Tibial nerve (tissue), 4 donors: Measurements from ENCODE around the gene ADGRL1. TPM values are rescaled to one million over a fixed set of nuclear protein-coding genes. Genes with fewer than 3 reads are reported as not detected.
A peak's percentile ranks its signal among the peaks of the same experiment; 100 is the strongest.

Experiments used
- DNase-seq, 2 donors: peaks; one replicate each; pipeline ENCODE4 v3.0.0-alpha.2; 2019; ENCODE audit warnings: low spot score in 2 of 2
- H3K27ac ChIP-seq, 4 donors: fragments of 200-600 bp; sonication (generic) in 3 of 4; one replicate each; pipeline ENCODE4 v1.5.1; 2017 to 2019; ENCODE audit warnings: mild to moderate bottlenecking in 1 of 4
- H3K27me3 ChIP-seq, 2 donors: fragments of 200-600 bp; sonication (generic) in 1 of 2; one replicate each; pipeline versions ENCODE4 v1.5.1 to v1.6.0; 2017 to 2019
- H3K36me3 ChIP-seq, 3 donors: fragments of 200-600 bp; sonication (generic); one replicate each; pipeline ENCODE4 v1.5.1; 2018 to 2019
- H3K4me1 ChIP-seq, 4 donors: fragments of 200-600 bp; sonication (generic) in 3 of 4; one replicate each; pipeline ENCODE4 v1.5.1; 2017 to 2019
- H3K4me3 ChIP-seq, 4 donors: fragments of 200-600 bp; sonication (generic) in 3 of 4; one replicate each; pipeline ENCODE4 v1.5.1; 2017 to 2019; ENCODE audit warnings: mild to moderate bottlenecking in 1 of 4, moderate library complexity in 1 of 4
- H3K9me3 ChIP-seq, 4 donors: fragments of 200-600 bp; sonication (generic) in 3 of 4; one replicate each; pipeline ENCODE4 v1.5.1; 2017 to 2019
- CTCF ChIP-seq, 5 experiments: fragments of 200-600 bp in 3 of 5; fragments of 450-650 bp in 2 of 5; sonication (generic) in 3 of 5; IDR thresholded peaks; one replicate each; pipeline ENCODE4 v1.5.1; 2016 to 2019; ENCODE audit warnings: antibody characterized with exemption in 5 of 5, mild to moderate bottlenecking in 3 of 5, moderate library complexity in 2 of 5
- EP300 ChIP-seq, 2 donors: sonication (generic); formaldehyde crosslinking; IDR thresholded peaks; one replicate each; pipeline ENCODE4 v1.6.1; 2017; ENCODE audit warnings: antibody characterized with exemption in 2 of 2, mild to moderate bottlenecking in 1 of 2
- POLR2A ChIP-seq, 2 donors: fragments of 450-650 bp; IDR thresholded peaks; one replicate each; pipeline ENCODE4 v1.6.1; 2017; ENCODE audit warnings: antibody characterized with exemption in 2 of 2, mild to moderate bottlenecking in 2 of 2, moderate library complexity in 2 of 2
- WGBS, 2 donors: methylation state at CpG; one replicate each; pipeline ENCODE4 v1.1.5; 2018; 5-methylcytosine and 5-hydroxymethylcytosine counted together
- total RNA-seq, 4 donors: library from RNA; depleted of rRNA; stranded (reverse); fragments of >200 nt; gene quantifications; one replicate each; pipeline ENCODE4 v1.1.0, GENCODE V29; 2016

Gene ADGRL1
- total RNA-seq, 4 donors from 2014 or later = 8.0 to 17.5 (median 11.2) TPM

DNA sequence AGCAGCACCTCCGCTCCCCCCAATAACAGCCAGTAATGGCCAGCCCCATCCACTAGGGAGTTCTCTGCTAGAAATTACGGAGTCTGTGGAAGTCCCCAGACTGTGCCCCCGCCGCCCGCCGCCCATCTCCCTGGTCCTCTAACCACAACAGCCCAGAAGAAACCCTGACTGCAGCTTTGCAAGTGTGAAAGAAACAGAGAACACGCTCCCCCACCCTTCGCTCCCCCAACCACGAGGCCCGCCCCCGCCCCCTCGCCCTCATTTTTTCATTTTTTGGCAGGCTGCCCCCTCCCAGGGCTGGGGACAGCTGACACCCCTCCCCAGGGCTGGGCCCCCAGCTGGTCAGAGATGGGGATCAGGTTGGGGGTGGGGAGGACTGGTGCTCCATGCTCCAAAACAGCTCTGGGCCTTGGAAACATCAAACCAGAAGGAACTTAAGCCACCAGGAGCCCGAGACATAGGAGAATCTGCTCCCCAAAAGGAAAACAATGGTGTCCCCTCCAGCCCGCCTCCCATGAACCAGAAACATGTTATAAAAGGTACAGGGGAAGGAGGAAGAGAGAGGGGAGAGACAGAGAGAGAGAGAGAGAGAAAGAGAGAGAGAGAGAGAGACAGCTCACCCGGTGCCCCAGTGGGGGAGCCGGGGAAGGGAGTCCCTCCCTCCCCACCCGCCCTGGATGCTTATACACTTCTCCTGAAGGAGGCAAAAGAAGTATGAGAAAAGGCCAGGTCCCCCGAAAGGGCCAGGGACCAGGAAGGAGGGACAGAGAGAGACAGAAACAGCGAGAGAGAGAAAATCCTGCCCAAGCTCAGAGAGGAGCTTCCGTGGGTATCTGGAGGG, 39.8 kb downstream of the ADGRL1 start:
- peaks cover 0 to 36% (median 0%) of the 10 kb centered on the region in 3 donors for H3K36me3 ChIP-seq
- TF ChIP-seq CTCF (IDR thresholded peaks at IDR 0.05) (no peak), EP300 (IDR thresholded peaks at IDR 0.05) (no peak), POLR2A (IDR thresholded peaks at IDR 0.05) (no peak)
- H3K4me1 ChIP-seq = peaks cover 0 to 27% (median 14%) of the 10 kb centered on the region in 4 donors
- no peaks in the 10 kb centered on the region for H3K27me3 ChIP-seq
- 54 to 56% methylated on average over 20 of the region's 20 CpGs for WGBS, 2 donors
- no peak for DNase-seq
- no peak overlapping the region for H3K27ac ChIP-seq
- no peaks in the 10 kb centered on the region for H3K9me3 ChIP-seq
- H3K4me3 ChIP-seq = peak overlapping the region in 1 of 4 donors; percentile 4

- Histone ChIP-seq H3K27me3 (no peaks in the 10 kb centered on the region), H3K36me3 (peaks cover 0 to 23% (median 0%) of the 10 kb centered on the region in 3 donors), H3K9me3 (no peaks in the 10 kb centered on the region), H3K27ac (no peak overlapping the region), H3K4me3 (no peak overlapping the region), H3K4me1 (peaks cover 0 to 27% (median 14%) of the 10 kb centered on the region in 4 donors)
- no peak for DNase-seq
- 72 to 83% methylated on average over 15 to 16 of the region's 16 CpGs for WGBS, 2 donors
- TF ChIP-seq EP300 (IDR thresholded peaks at IDR 0.05) (no peak), CTCF (IDR thresholded peaks at IDR 0.05) (no peak), POLR2A (IDR thresholded peaks at IDR 0.05) (no peak)
These were observed 41.1 kb downstream of the ADGRL1 start for GRCh38 chr19:14164724-14165493.

- Histone ChIP-seq H3K4me1 (peaks cover 0 to 27% (median 14%) of the 10 kb centered on the region in 4 donors), H3K36me3 (peaks cover 0 to 24% (median 0%) of the 10 kb centered on the region in 3 donors), H3K27me3 (no peaks in the 10 kb centered on the region), H3K4me3 (no peak overlapping the region), H3K27ac (no peak overlapping the region), H3K9me3 (no peaks in the 10 kb centered on the region)
- 60 to 65% methylated on average over 11 of the region's 11 CpGs for WGBS, 2 donors
- no peak for DNase-seq
- TF ChIP-seq EP300 (IDR thresholded peaks at IDR 0.05) (no peak), CTCF (IDR thresholded peaks at IDR 0.05) (no peak)
These were observed 41.9 kb downstream of the ADGRL1 start for GRCh38 chr19:14164082-14164481.

DNA sequence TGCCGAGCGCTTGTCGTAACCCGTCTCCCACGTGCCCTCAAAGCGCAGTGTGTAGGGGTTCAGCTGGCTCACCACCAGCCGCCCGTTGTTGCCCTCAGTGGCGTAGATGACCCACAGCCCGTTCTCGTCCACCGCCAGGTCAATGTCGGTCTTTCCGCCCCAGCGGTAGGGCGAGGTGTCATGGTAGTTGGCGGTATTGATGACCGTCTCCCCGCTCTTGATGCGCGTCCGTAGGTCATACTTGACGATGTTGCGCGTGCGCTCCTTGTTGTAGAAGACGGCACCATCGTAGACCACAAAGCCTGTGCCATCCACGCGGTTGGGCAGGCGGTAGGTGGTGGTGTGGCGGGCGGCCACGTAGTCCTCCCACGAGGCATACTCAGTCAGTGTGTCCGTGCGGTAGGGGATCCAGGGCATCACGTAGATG, 43.1 kb downstream of the ADGRL1 start:
- Histone ChIP-seq H3K4me1 (peaks cover 0 to 24% (median 13%) of the 10 kb centered on the region in 4 donors), H3K36me3 (peaks cover 0 to 36% (median 0%) of the 10 kb centered on the region in 3 donors), H3K4me3 (no peak overlapping the region), H3K27ac (no peak overlapping the region), H3K27me3 (no peaks in the 10 kb centered on the region), H3K9me3 (no peaks in the 10 kb centered on the region)
- no peak for DNase-seq
- WGBS, 2 donors = 95 to 96% methylated on average over 38 of the region's 38 CpGs
- no peak for TF ChIP-seq POLR2A (IDR thresholded peaks at IDR 0.05)
- TF ChIP-seq EP300 (IDR thresholded peaks at IDR 0.05) = no peak
- no peak for TF ChIP-seq CTCF (IDR thresholded peaks at IDR 0.05)
